OCI-LY3 (cell line): ENCODE results near the gene ANK2.

Experiments used
- H2AFZ ChIP-seq: fragments of 200-600, 300-600 bp; shearing (Covaris generic); 2 replicates; pipeline ENCODE4 v1.6.0; 2014; ENCODE audit warnings: antibody characterized with exemption, low read depth, low read length
- H3K27ac ChIP-seq: fragments of 200-600, 300-600 bp; sonication (generic); 2 replicates; pipeline ENCODE4 v1.5.1; 2014; ENCODE audit warnings: mild to moderate bottlenecking, low read length, moderate library complexity, mixed read lengths
- H3K27me3 ChIP-seq: fragments of 200-600, 300-600 bp; sonication (generic); 2 replicates; pipeline ENCODE4 v1.6.1; 2014; ENCODE audit warnings: low read depth, low read length, mixed read lengths
- H3K36me3 ChIP-seq: fragments of 200-600, 300-600 bp; sonication (generic); replicated peaks from 2 replicates; pipeline ENCODE3; 2014; ENCODE audit warnings: low read depth, low read length, mixed read lengths
- H3K4me1 ChIP-seq: fragments of 300-600, 200-600 bp; sonication (generic); 2 replicates; pipeline ENCODE4 v1.6.1; 2014; ENCODE audit warnings: low read length, mixed read lengths
- H3K4me2 ChIP-seq: fragments of 200-600, 300-600 bp; sonication (generic); 2 replicates; pipeline ENCODE4 v1.6.1; 2014; ENCODE audit warnings: low read length, mixed read lengths
- H3K4me3 ChIP-seq: fragments of 300-600, 200-600 bp; sonication (generic); 2 replicates; pipeline ENCODE4 v1.5.1; 2014; ENCODE audit warnings: antibody characterized with exemption, mild to moderate bottlenecking, low read length, moderate library complexity
- H3K79me2 ChIP-seq: fragments of 300-600, 200-600 bp; shearing (Covaris generic); 2 replicates; pipeline ENCODE4 v1.6.1; 2014; ENCODE audit warnings: mild to moderate bottlenecking, low read length, mixed read lengths
- H3K9ac ChIP-seq: fragments of 300-600, 200-600 bp; shearing (Covaris generic); 2 replicates; pipeline ENCODE4 v1.6.0; 2014; ENCODE audit warnings: mild to moderate bottlenecking, low read length, moderate library complexity
- H3K9me3 ChIP-seq: fragments of 200-600, 300-600 bp; shearing (Covaris generic); 2 replicates; pipeline ENCODE4 v1.6.1; 2014; ENCODE audit warnings: low read length, mixed read lengths; ENCODE audit not compliant: insufficient read depth
- H4K20me1 ChIP-seq: fragments of 200-600, 300-600 bp; sonication (generic); 2 replicates; pipeline ENCODE4 v1.6.1; 2016; ENCODE audit warnings: low read length, mixed read lengths; ENCODE audit not compliant: insufficient read depth
- EZH2phosphoT487 ChIP-seq: fragments of 200-600 bp; shearing (Covaris generic); IDR thresholded peaks from 2 replicates; pipeline ENCODE4 v1.6.1; 2018; ENCODE audit warnings: antibody characterized with exemption, mixed run types, low read depth
- TF ChIP-seq, protein P1 (sequence below): fragments of 200-600, 300-600 bp; sonication (generic); IDR thresholded peaks from 2 replicates; pipeline ENCODE4 v1.5.1; 2014; ENCODE audit warnings: antibody characterized with exemption, low read length, low read depth

The ANK2 gene

DNA sequence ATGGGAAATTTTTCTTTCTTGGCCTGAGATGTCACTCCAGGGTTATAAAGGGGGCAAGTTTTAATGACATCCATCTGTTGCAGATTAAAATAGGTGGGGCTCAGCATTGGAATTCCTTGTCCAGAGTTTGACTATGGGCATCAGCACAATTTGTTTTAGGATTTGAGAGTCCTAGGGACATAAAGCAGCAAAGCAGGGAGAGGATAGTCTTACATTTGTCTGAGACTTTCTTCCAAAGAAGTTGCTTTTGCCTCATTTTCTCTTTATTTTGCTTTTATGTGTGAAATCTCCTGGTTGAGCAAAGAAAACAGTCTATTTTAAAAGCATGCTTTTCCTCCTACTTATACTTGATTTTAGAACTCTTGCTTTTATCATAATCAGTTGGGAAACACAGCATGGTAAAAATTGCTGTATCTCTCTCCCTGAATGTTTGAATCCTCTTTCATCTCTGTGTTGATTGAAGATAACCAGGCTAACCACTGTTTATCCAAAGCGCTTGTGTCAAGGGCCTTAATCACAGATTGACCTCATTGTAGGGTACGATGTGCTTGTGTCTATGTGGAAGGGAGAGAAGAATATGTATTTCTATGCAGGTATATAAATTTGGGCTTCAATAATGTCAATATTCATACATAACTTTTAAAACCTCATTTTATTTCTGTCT is 121.5 kb downstream of the ANK2 start:
- no peaks in the 10 kb centered on the region for H3K4me1 ChIP-seq
- H3K79me2 ChIP-seq = no peaks in the 10 kb centered on the region
- H4K20me1 ChIP-seq = no peaks in the 10 kb centered on the region
- TF ChIP-seq, protein P1, sequence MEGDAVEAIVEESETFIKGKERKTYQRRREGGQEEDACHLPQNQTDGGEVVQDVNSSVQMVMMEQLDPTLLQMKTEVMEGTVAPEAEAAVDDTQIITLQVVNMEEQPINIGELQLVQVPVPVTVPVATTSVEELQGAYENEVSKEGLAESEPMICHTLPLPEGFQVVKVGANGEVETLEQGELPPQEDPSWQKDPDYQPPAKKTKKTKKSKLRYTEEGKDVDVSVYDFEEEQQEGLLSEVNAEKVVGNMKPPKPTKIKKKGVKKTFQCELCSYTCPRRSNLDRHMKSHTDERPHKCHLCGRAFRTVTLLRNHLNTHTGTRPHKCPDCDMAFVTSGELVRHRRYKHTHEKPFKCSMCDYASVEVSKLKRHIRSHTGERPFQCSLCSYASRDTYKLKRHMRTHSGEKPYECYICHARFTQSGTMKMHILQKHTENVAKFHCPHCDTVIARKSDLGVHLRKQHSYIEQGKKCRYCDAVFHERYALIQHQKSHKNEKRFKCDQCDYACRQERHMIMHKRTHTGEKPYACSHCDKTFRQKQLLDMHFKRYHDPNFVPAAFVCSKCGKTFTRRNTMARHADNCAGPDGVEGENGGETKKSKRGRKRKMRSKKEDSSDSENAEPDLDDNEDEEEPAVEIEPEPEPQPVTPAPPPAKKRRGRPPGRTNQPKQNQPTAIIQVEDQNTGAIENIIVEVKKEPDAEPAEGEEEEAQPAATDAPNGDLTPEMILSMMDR = no peak
- TF ChIP-seq EZH2phosphoT487 = no peak
- H3K4me2 ChIP-seq = no peak overlapping the region
- no peak overlapping the region for H3K9ac ChIP-seq
- no peak overlapping the region for H2AFZ ChIP-seq
- no peaks in the 10 kb centered on the region for H3K27me3 ChIP-seq
- no peak overlapping the region for H3K27ac ChIP-seq
- no peak overlapping the region for H3K4me3 ChIP-seq
- H3K36me3 ChIP-seq = no peaks in the 10 kb centered on the region
- H3K9me3 ChIP-seq = no peaks in the 10 kb centered on the region

- H3K9ac ChIP-seq = no peak overlapping the region
- TF ChIP-seq, protein P1 = no peak
- TF ChIP-seq EZH2phosphoT487 = no peak
- no peak overlapping the region for H3K27ac ChIP-seq
- H3K4me1 ChIP-seq = no peaks in the 10 kb centered on the region
- H3K9me3 ChIP-seq = no peaks in the 10 kb centered on the region
- no peaks in the 10 kb centered on the region for H4K20me1 ChIP-seq
- H3K36me3 ChIP-seq = no peaks in the 10 kb centered on the region
- H2AFZ ChIP-seq = no peak overlapping the region
- no peak overlapping the region for H3K4me2 ChIP-seq
- H3K4me3 ChIP-seq = no peak overlapping the region
- no peaks in the 10 kb centered on the region for H3K79me2 ChIP-seq
- no peaks in the 10 kb centered on the region for H3K27me3 ChIP-seq
These were observed 123.8 kb downstream of the ANK2 start for GRCh38 chr4:113173126-113173792.

DNA sequence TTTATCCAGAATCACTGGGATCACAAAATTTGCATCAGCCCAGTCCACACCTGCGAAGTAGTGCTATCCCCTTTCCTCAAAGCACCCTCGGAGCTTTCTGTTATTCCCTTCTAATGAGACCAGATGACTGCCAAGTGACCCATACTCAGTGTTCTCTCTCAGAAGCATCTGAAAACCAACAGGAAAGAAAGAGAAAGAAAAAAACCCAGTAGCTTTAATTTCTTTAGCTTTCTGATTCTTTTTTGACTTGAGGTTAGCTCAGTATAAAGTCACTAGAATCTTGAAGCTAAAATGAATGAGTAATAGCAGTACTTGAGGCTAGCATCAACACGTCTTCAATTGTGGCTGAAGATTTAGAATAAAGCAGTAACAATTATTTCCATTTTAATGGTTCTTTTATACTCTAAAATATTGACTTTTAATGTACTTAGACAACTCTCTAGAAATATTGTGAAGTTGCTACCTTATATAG is 124.4 kb downstream of the ANK2 start:
- H3K4me1 ChIP-seq = no peaks in the 10 kb centered on the region
- no peaks in the 10 kb centered on the region for H3K9me3 ChIP-seq
- H3K9ac ChIP-seq = no peak overlapping the region
- H3K79me2 ChIP-seq = no peaks in the 10 kb centered on the region
- no peak overlapping the region for H3K27ac ChIP-seq
- no peak overlapping the region for H3K4me3 ChIP-seq
- H4K20me1 ChIP-seq = no peaks in the 10 kb centered on the region
- H3K27me3 ChIP-seq = no peaks in the 10 kb centered on the region
- no peak overlapping the region for H2AFZ ChIP-seq
- no peak for TF ChIP-seq EZH2phosphoT487
- TF ChIP-seq, protein P1 = no peak
- H3K36me3 ChIP-seq = no peaks in the 10 kb centered on the region
- H3K4me2 ChIP-seq = no peak overlapping the region

GRCh38 chr4:113179091-113179490 is 129.6 kb downstream of the ANK2 start:
- no peak overlapping the region for H3K4me3 ChIP-seq
- H3K4me2 ChIP-seq = no peak overlapping the region
- no peaks in the 10 kb centered on the region for H3K36me3 ChIP-seq
- H2AFZ ChIP-seq = no peak overlapping the region
- no peaks in the 10 kb centered on the region for H3K27me3 ChIP-seq
- H4K20me1 ChIP-seq = no peaks in the 10 kb centered on the region
- H3K9ac ChIP-seq = no peak overlapping the region
- H3K27ac ChIP-seq = no peak overlapping the region
- no peaks in the 10 kb centered on the region for H3K79me2 ChIP-seq
- no peaks in the 10 kb centered on the region for H3K4me1 ChIP-seq
- no peaks in the 10 kb centered on the region for H3K9me3 ChIP-seq
- TF ChIP-seq, protein P1 = no peak
- no peak for TF ChIP-seq EZH2phosphoT487
